ENCODE results near the gene HACD2.

Gene HACD2

DNA sequence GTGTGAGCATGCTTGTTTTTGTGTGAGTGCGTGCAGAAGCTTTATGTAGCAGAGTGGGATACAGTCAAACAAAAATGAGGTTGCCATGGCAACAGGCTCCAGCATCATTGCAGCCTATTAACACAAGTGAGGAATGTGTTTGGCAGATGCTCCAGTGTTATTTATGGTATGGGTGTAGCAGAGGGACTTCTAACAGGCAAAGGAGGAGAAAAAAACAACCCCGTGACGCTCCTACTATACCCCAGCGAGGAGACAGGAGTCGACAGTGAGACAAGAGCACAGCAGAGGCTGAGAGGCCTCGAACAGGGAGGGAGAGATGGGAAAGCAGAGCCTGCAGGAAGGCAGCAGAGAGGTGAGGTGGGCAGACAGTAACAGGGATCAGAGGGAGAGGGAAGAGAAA is 140.8 kb downstream of the HACD2 start:
- no peak for FAIRE-seq

GRCh38 chr3:123442908-123443307 is 141.9 kb downstream of the HACD2 start:
- no peak for FAIRE-seq

DNA sequence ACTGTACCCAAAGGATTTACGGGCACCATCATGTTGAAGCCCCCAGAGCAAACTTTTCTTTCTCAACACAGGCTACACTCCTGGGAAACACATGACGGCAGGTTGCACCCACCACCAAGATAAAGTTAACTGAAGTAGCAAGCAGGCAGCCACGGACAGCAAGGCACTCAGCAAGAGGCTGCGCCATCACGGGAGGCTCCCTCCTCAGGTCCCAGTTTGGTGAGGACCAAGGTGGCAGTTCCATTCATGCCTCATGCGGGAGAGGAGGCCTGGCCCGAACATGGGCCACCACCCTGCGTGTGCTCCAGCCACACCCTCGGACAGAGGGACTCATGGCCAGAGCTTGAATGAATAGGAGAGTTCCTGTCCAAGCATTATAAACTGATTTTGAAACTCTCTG is 142.7 kb downstream of the HACD2 start:
- no peak for FAIRE-seq

Measured in islet of Langerhans (tissue), 1 donor.